Sigmoid colon (tissue), 7 donors: Measurements from ENCODE around the gene NCAPG2. TPM values are rescaled to one million over a fixed set of nuclear protein-coding genes. Genes with fewer than 3 reads are reported as not detected.

Experiments
- DNase-seq: peaks from one replicate; pipeline ENCODE4 v3.0.0-alpha.2; 2019
- H3K27ac ChIP-seq, 4 donors: fragments of 200-600 bp; sonication (generic); one replicate each; pipeline ENCODE4 v1.5.1; 2016 to 2019; ENCODE audit warnings: mild to moderate bottlenecking in 1 of 4
- H3K27me3 ChIP-seq, 3 donors: fragments of 200-600 bp; sonication (generic); one replicate each; pipeline ENCODE4 v1.5.1; 2019; ENCODE audit warnings: mild to moderate bottlenecking in 1 of 3
- H3K36me3 ChIP-seq, 4 donors: fragments of 200-600 bp; sonication (generic); one replicate each; pipeline ENCODE4 v1.5.1; 2016 to 2019
- H3K4me1 ChIP-seq, 4 donors: fragments of 200-600 bp; sonication (generic); one replicate each; pipeline ENCODE4 v1.5.1; 2017 to 2019
- H3K4me3 ChIP-seq, 4 donors: fragments of 200-600 bp; sonication (generic); one replicate each; pipeline ENCODE4 v1.5.1; 2017 to 2019; ENCODE audit warnings: mild to moderate bottlenecking in 2 of 4, moderate library complexity in 1 of 4
- H3K9me3 ChIP-seq, 4 donors: fragments of 200-600 bp in 3 of 4; sonication (generic) in 3 of 4; one replicate each; pipeline versions ENCODE4 v1.5.1 to v1.6.1; 2013 to 2019
- CTCF ChIP-seq, 4 experiments: fragments of 450-650 bp in 3 of 4; fragments of 200-600 bp in 1 of 4; IDR thresholded peaks; one replicate each; pipeline ENCODE4 v1.5.1; 2016 to 2019; ENCODE audit warnings: antibody characterized with exemption in 4 of 4, mild to moderate bottlenecking in 3 of 4, moderate library complexity in 2 of 4
- EP300 ChIP-seq, 4 donors: sonication (generic); formaldehyde crosslinking; IDR thresholded peaks; one replicate each; pipeline ENCODE4 v1.6.1; 2017; ENCODE audit warnings: antibody characterized with exemption in 4 of 4
- POLR2A ChIP-seq, 2 donors: fragments of 450-650 bp; IDR thresholded peaks; one replicate each; pipeline ENCODE4 v1.6.1; 2016; ENCODE audit warnings: antibody characterized with exemption in 2 of 2, mild to moderate bottlenecking in 2 of 2, moderate library complexity in 2 of 2
- POLR2AphosphoS5 ChIP-seq, 4 donors: sonication (generic); formaldehyde crosslinking; IDR thresholded peaks; one replicate each; pipeline ENCODE4 v1.6.1; 2017; ENCODE audit warnings: antibody characterized with exemption in 4 of 4
- WGBS, 2 donors: extraction: QIAGEN DNeasy Blood & Tissue Kit; methylation state at CpG; one replicate each; pipeline ENCODE4 v1.1.7; 2013; 5-methylcytosine and 5-hydroxymethylcytosine counted together
- intact Hi-C: fragments of 100-400 bp; cut with DNase I; formaldehyde crosslinking; loops from one replicate; pipeline ENCODE4 v1.15.1; 2023
- polyA plus RNA-seq, 3 donors: library from polyadenylated mRNA; stranded (reverse); fragments of 200-250 nt; gene quantifications; one replicate each; pipeline ENCODE4 v1.2.3, GENCODE V29; 2013
- total RNA-seq, 4 donors: library from RNA; depleted of rRNA; stranded (reverse); fragments of >200 nt; gene quantifications; one replicate each; pipeline ENCODE4 v1.1.0, GENCODE V29; 2016
- donor health status: healthy with polysubstance abuse.
- donor health status: Bipolar disorder and iron deficiency.
- donor health status: healthy.

Gene NCAPG2
- total and polyA plus RNA-seq, 7 donors = 1.2 to 11.5 (median 4.4) TPM

DNA sequence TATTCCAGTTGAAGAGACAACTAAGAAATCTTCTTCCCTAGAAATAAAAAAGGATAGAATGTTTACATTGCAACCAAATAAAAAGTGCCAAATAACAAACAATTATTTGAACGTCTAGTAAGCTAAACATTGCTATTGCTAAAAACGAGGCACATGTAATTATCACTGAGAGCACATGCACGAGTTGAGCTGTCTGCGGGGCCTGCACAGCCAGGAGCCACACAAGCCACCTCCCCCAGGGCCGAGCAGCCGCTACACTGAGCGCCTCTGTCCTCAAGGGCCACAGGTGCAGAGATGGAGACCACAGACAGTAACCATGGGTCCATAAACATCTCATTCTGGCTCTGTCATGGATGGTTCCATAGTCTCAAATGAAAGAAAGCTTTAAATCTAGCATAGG lies 17.2 kb downstream of the NCAPG2 start:
- intact Hi-C loops = no loop called here

DNA sequence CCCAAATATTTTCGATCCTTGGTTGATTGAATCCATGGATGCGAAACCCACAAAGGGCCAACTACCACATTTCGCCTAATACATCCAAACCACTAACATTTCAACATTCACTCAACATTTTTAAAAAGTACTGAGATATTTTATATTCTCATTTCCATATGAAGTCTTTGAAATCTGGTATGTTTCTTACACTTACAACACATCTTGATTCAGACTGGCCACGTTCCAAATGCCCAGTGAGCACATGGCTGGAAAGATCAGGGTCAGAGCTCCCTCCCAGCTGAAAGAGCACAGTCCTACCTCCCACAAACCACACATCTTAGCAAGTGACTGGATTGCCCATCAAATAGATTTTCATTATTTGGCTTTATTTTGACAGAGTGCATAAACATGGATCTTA lies 18.9 kb downstream of the NCAPG2 start:
- DNase-seq = no peak
- H3K4me1 ChIP-seq = no peaks in the 10 kb centered on the region
- peaks cover 0 to 12% (median 0%) of the 10 kb centered on the region in 4 donors for H3K36me3 ChIP-seq
- intact Hi-C loops = no loop called here
- no peak for TF ChIP-seq CTCF (IDR thresholded peaks at IDR 0.05)
- no peak for TF ChIP-seq EP300 (IDR thresholded peaks at IDR 0.05)
- TF ChIP-seq POLR2AphosphoS5 (IDR thresholded peaks at IDR 0.05) = no peak
- no peak for TF ChIP-seq POLR2A (IDR thresholded peaks at IDR 0.05)
- no peaks in the 10 kb centered on the region for H3K27me3 ChIP-seq
- WGBS, 2 donors = 96 to 98% methylated on average over 4 of the region's 4 CpGs
- H3K4me3 ChIP-seq = no peak overlapping the region
- no peaks in the 10 kb centered on the region for H3K9me3 ChIP-seq
- no peak overlapping the region for H3K27ac ChIP-seq

More for the DNA sequence above, 17.2 kb downstream of the NCAPG2 start:
- Histone ChIP-seq H3K27ac (no peak overlapping the region), H3K4me1 (no peaks in the 10 kb centered on the region), H3K4me3 (no peak overlapping the region), H3K27me3 (no peaks in the 10 kb centered on the region), H3K36me3 (peaks cover 0 to 13% (median 0%) of the 10 kb centered on the region in 4 donors), H3K9me3 (no peaks in the 10 kb centered on the region)
- no peak for DNase-seq
- 90 to 91% methylated on average over 7 of the region's 7 CpGs for WGBS, 2 donors
- no peak for TF ChIP-seq POLR2AphosphoS5 (IDR thresholded peaks at IDR 0.05)
- TF ChIP-seq POLR2A (IDR thresholded peaks at IDR 0.05) = no peak

DNA sequence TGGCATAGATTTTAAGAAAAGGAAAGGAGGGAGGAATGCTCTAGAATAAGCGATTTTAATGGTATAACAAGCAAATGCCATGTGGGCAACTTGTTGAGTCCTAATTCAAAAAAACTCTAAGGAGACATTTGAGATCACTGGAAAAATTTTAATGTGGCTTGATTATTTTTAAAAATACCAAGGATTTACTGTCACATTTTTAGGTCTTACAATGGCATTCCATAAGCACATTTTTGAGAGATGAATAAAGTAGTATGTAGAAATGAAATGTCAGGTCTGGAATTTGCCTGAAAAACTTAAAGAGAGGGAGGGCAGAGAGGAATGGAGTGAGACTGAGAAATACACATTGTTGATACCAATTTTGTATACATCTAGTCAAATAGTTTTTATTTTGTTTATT lies 20.3 kb downstream of the NCAPG2 start:
- 95 to 97% methylated on average over 1 of the region's 1 CpG for WGBS, 2 donors
- no peaks in the 10 kb centered on the region for H3K9me3 ChIP-seq
- intact Hi-C loops = no loop called here
- no peak for DNase-seq
- TF ChIP-seq POLR2AphosphoS5 (IDR thresholded peaks at IDR 0.05) (no peak), POLR2A (IDR thresholded peaks at IDR 0.05) (no peak)
- no peaks in the 10 kb centered on the region for H3K4me1 ChIP-seq
- H3K4me3 ChIP-seq = no peak overlapping the region
- peaks cover 0 to 4% (median 0%) of the 10 kb centered on the region in 4 donors for H3K36me3 ChIP-seq
- no peaks in the 10 kb centered on the region for H3K27me3 ChIP-seq
- H3K27ac ChIP-seq = no peak overlapping the region

- no peak overlapping the region for H3K27ac ChIP-seq
- H3K36me3 ChIP-seq = peaks cover 0 to under 1% (median 0%) of the 10 kb centered on the region in 4 donors
- H3K4me3 ChIP-seq = no peak overlapping the region
- H3K27me3 ChIP-seq = no peaks in the 10 kb centered on the region
- no peaks in the 10 kb centered on the region for H3K9me3 ChIP-seq
- WGBS, 2 donors = 76 to 89% methylated on average over 2 of the region's 2 CpGs
- H3K4me1 ChIP-seq = no peaks in the 10 kb centered on the region
- intact Hi-C loops = no loop called here
- TF ChIP-seq EP300 (IDR thresholded peaks at IDR 0.05) = no peak
- TF ChIP-seq CTCF (IDR thresholded peaks at IDR 0.05) = no peak
- no peak for TF ChIP-seq POLR2AphosphoS5 (IDR thresholded peaks at IDR 0.05)
- no peak for TF ChIP-seq POLR2A (IDR thresholded peaks at IDR 0.05)
- DNase-seq = no peak
Observed at GRCh38 chr7:158683541-158683940, 21.1 kb downstream of the NCAPG2 start.

- no peak for TF ChIP-seq CTCF (IDR thresholded peaks at IDR 0.05)
- TF ChIP-seq EP300 (IDR thresholded peaks at IDR 0.05) = no peak
- no peak for TF ChIP-seq POLR2AphosphoS5 (IDR thresholded peaks at IDR 0.05)
- TF ChIP-seq POLR2A (IDR thresholded peaks at IDR 0.05) = no peak
- intact Hi-C loops = no loop called here
- Histone ChIP-seq H3K27me3 (no peaks in the 10 kb centered on the region), H3K27ac (no peak overlapping the region), H3K36me3 (no peaks in the 10 kb centered on the region), H3K4me1 (no peaks in the 10 kb centered on the region), H3K9me3 (no peaks in the 10 kb centered on the region), H3K4me3 (no peak overlapping the region)
- DNase-seq = no peak
Observed at GRCh38 chr7:158682456-158682855, 22.1 kb downstream of the NCAPG2 start.

DNA sequence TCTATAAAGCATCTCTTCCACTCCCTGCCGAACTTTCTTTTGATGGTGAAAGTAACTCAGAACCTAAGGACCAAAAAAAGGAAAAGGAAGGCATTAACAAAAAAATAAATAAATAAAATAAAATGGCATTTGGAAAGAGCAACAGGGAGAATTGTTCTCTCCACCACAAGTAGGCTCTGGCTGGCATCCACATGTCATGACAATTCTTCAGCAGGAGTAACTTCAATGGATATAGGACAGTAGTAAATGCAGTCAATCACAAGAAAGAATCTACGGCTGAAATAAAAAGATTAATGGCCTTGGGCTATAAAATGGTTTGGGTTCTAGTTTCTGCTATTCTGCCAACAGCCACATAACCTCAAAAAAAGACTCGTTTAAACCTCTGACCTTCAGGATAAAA lies 23.9 kb downstream of the NCAPG2 start:
- no peak for DNase-seq
- TF ChIP-seq POLR2A (IDR thresholded peaks at IDR 0.05) (no peak), EP300 (IDR thresholded peaks at IDR 0.05) (no peak)
- Histone ChIP-seq H3K36me3 (no peaks in the 10 kb centered on the region), H3K9me3 (no peaks in the 10 kb centered on the region), H3K4me1 (no peaks in the 10 kb centered on the region), H3K27me3 (no peaks in the 10 kb centered on the region), H3K27ac (no peak overlapping the region), H3K4me3 (no peak overlapping the region)
- 68 to 85% methylated on average over 3 of the region's 3 CpGs for WGBS, 2 donors
- intact Hi-C loops = no loop called here
